Cardiac septum (tissue), 1 donor: ENCODE data around the gene GATB. TPM values are rescaled to one million over a fixed set of nuclear protein-coding genes. Genes with fewer than 3 reads are reported as not detected.

Source experiments
- DNase-seq: peaks from one replicate; pipeline ENCODE4 v3.0.0-alpha.2; 2020; ENCODE audit warnings: low spot score
- intact Hi-C: fragments of 100-400 bp; cut with DNase I; formaldehyde crosslinking; loops from one replicate; pipeline ENCODE4 v1.14.0; 2022
- total RNA-seq: library from RNA; stranded (reverse); fragmentation: NEBNext Ultra II Directional; extraction: Animal tissue kit (Norgen Biotek cat#: 25700); gene quantifications from one replicate; pipeline ENCODE4 v1.2.1, GENCODE V29; 2021
- donor health status: DM: no; HTN: no; CAD: no.

GATB gene
- total RNA-seq, 1 donor from 2014 or later = 75.1 TPM

DNA sequence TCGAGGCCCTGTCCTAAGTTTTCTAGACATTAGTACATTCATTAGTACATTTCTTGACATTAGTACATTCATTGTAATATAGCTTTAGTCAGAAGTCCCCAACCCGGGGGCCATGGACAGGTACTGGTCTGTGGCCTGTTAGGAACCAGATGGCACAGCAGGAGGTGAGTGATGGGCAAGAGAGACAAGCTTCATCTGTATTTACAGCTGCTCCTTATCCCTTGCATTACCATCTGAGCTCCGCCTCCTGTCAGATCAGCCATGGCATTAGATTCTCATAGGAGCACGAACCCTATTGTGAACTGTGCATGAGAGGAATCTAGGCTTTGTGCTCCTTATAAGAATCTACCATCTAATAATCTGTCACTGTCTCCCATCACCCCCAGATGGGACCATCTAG, 48.0 kb downstream of the GATB start:
- no peak for DNase-seq
- intact Hi-C loops = no loop called here

DNA sequence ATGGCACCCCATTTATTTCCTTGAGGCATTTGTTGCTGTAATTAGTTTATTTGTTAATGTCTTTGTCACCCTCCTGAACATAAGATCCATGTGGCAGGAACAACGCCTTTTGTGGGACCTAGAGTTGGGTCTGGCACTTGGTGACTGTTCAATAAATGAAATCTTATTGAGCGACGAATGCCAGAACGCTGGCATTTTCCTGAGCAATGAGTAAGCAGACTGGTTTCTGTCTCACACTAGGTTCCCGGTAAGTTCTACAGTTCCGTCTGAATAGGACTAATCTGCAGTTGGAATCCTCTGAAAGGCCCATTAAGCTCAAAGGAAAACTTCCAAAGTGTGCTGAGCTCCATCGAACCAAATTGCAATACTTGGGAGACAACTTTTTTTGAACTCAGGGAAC, 49.2 kb downstream of the GATB start:
- no peak for DNase-seq
- intact Hi-C loops = no loop called here

DNA sequence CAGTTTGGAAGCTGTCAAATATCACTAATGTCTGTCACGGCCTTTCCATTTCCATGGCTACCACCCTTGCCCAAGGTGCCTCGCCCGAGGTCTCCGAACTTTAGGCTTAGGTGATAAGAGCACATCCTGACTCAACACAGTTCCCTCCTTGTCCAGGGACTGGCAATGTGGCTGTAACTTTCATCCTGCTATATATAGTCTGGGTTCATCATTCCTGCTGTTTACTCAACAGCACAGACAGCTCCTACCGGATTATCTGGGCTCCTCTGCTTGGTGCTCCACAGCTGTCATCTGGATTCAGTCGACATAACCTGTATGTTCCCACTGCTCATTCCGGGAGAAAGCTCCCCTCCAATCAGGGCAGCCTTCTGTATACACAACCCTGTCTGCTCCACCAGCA, 51.2 kb downstream of the GATB start:
- intact Hi-C loops = no loop called here
- DNase-seq = no peak

DNA sequence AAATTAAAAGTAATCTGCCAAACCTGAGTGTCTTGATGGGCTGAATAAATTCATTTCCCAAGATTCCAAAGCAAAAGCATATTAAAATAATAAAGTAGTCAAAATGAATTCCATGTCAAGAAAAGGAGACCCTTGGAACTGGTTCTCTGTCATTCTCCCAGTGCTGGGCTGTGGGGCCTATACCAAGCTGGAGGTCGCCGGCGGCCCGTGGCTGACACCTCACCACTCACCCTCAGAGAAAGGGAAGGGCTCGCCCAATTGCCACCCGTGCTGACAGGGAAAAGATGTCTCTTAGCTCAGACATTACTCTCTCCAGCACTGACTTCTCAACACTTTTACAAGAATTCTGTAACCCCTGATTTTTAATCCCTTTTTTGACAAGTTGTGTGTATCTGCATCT, 51.7 kb downstream of the GATB start:
- no peak for DNase-seq
- intact Hi-C loops = no loop called here

DNA sequence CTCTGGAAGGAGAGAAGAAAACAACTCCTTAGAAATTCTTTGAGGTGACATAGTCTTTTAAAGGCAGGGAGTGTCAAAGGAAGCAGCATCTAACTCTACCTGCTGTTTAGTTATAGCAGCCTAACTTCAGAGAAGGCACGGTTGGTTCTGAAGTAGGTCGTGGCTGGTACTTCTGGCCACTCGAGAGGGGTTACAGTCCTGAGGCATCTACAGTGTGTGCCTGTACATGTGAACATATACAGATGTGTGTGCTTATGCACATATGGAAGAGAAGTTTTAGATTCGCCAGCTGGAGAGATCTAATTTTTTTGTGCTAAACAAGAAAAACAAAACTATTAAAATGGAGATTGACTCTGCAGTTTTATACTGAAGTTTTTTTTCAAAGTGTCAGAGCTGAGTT, 52.7 kb downstream of the GATB start:
- intact Hi-C loops = no loop called here
- DNase-seq = no peak

DNA sequence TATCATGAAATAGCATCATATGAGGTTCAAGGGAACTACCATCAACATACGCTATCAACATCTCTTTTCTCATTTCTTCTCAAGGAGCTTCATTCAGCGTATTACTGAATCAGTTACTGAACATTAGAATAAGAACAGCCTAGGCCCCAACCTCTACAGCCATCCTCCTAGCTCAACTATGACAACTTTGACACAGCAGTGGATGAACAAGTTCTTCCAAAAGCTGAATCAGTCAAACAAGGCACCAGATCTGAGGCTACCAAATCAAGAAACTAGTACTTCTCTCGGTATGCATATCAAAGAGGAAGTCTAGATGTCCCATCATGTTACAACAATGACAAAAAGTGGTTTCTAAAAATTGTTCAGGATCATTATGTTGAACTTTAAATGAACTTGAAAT, 57.4 kb downstream of the GATB start:
- DNase-seq = no peak
- intact Hi-C loops = no loop called here

DNA sequence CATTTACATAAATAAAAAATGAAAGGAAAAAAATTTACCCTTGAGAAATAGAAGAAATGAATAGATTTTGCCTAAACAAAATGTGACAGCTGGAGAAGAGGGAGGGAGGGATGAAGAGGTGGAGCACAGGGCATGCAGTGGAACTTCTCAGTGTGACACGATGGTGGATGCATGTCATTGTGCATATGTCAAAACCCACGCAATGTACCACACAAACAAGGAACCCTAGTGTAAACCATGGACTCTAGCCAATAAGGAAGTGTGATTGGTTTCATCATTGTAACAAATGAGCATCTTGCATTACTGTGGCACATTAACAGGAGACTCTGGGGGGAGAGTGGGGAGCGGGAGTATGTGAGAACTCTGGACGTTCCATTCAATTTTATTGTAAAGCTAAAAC, 58.6 kb downstream of the GATB start:
- DNase-seq = no peak
- intact Hi-C loops = no loop called here

- intact Hi-C loops = no loop called here
- DNase-seq = no peak
Observed at GRCh38 chr4:151700566-151701316, 60.1 kb downstream of the GATB start.

DNA sequence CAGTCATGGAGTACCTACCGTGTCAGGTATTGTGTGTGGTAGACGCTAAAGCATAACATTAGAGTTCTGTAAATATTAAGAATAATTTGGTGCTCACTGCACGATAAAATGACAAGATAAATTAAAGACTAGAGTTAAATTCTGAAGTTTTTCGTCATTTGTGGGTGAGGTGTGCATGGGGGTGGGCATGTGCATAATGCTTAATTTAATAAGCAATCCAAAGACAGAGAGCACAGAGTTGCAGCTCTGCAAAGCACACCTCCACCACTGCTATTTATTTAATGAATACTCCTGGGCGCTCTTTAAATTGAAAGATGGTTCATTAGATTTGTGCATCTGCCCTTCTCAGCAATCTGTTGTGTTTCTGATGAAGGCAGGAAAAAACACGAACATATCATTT, 62.6 kb downstream of the GATB start:
- DNase-seq = no peak
- intact Hi-C loops = no loop called here

DNA sequence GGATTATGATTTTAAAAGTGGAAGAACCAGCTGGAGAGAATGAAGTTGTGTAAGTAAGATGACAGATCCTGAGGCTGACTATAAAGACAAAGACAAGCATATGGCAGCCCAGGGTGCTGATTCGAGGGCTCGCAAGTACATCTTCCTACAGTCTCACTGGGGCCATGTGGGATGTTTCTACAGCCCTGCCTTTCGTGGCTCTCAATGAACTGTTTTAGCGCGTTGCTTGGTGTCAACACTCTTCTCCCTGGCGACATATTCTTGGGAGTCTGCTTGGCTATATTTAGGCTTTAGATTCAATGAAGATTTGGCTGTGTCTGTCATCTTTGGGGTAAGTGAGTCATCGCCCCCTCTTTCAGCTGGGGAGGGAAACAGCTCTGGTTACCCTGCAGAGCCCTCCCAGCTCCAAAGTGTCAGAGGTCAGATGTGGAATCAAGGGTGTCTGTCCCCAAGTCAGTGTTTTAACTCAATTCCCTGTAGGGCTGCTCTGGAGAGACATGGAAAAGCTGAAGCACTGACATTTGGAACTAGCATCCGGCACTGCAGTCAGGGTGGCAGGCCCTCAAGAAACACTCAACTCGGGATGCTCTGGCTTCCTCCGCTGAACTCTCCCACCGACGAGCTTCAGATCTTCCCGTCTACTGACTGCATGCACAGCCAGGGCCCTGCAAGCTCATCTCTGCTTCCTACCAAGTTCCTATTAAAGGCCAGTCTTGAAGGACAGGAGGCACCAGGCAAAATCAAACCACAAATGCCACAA, 65.7 kb downstream of the GATB start:
- intact Hi-C loops = loop anchor here (5.0 kb wide), 1 partner anchor 107 kb away; no protein-coding TSS in a partner anchor
- no peak for DNase-seq

DNA sequence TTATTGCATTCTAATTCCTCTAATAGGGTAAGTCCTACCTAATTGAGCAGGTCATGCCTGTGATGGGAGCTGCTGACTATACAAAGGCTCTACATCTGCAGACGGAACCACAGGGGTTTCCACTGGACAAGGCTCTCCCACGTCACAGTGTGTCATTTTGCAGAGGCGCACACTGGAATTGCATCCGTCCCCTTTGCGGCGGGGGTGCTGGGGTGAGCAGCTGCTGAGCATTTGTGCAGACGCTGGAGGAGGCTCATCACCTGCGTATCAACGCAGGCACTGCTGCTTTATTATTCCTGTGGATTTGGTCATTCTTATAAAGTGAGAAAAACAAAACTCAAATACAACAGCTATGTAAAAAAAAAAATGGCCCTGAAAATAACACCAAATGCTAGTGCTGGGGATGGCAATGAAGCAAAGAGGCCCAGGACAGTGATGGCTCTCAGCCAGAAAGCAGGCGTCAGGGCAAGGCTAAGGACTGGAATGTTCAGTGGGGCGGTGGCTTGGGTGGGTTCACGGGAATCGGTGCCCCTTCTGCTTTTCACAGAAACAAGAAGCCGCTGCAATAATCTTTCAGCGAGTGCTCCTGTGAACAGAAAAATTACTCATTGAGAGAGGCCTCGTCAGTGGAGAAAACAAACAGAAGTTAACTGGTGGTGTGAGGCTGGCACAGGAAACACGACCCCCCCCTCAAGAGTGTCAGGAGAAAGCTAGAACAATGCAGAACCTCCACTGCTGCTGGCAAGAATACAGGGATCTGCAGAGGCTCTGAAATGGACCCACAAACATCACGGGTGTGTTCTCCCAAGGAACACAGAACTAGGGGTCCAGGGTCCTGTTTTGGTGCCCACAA, 67.8 kb downstream of the GATB start:
- intact Hi-C loops = loop anchor here (5.0 kb wide), 1 partner anchor 109 kb away; no protein-coding TSS in a partner anchor
- DNase-seq = no peak

DNA sequence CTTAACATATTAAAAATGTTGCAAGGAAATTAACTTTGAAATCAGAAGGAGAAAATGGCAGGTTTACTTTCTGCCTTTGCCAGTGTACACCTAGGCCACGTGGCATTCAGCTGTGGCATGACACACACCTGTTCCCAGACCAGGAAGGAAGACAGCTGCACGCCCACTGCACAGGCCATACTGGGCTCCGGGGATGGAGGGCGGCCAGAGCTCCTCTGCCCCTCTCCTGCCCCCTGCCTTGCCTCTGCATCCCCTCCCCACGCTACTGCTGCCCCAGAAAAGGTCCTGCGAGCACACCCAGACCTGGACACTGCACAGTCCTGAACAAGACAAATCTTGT, 68.4 kb downstream of the GATB start:
- no peak for DNase-seq

GRCh38 chr4:151691639-151692442, 69.0 kb downstream of the GATB start:
- intact Hi-C loops = loop anchor here (2.0 to 5.0 kb wide), 2 partner anchors 53 to 110 kb away; no protein-coding TSS in a partner anchor
- DNase-seq = no peak

More for the DNA sequence above, 68.4 kb downstream of the GATB start:
- intact Hi-C loops = loop anchor here (5.0 kb wide), 1 partner anchor 110 kb away; no protein-coding TSS in a partner anchor

DNA sequence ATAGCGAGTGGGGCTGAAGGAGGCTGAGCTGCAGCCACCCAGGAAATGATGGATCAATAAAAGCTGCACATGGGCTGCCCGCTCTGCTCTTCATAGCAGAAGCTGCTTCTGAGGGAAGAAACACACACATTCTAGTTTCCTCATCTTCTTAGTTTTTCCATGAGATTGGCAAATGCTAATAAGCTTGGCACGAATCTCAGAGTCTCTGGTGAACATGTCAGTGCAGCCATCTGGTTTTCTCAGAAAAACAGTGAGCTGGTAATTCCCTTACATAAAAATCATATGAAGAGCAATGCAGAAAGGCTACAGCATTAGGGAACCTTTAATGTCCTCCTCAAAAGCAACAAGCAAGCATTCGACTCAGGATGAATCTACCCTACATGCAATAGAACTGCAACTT, 69.9 kb downstream of the GATB start:
- no peak for DNase-seq
- intact Hi-C loops = loop anchor here (2.0 to 5.0 kb wide), 2 partner anchors 54 to 111 kb away; no protein-coding TSS in a partner anchor

DNA sequence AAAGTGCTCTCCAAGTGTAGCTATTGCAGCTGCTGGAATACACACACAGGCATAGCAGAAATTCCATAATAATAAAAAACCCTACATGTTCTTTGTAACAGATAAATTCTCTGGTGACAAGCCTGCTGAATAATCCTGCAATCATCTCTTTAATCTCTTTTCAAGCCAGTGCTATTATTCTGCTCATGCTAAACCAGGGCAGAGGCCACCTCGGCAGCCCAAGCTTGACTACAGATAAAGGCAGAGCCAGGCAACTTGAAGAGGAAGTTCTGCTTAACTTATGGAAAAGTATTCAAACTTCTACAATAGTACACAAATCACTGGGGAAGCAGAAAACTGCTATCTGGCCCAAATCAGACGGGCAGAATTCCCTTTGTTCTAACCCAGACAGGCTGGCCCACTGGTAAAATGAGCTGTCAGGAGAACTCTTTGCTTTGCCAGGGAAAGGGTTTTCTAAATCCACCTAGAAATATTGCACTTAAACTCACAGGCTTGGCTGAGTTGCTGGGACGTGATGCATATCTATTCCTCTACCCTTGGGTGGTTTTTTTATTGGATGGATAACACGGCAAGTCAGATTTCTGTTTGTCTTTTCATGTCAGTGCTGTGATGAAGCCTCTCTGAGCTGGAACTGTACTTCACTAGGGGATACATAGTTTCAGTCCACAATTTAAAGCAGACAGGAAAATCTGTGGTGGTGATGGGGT, 70.5 kb downstream of the GATB start:
- intact Hi-C loops = loop anchor here (2.0 to 5.0 kb wide), 2 partner anchors 54 to 112 kb away; no protein-coding TSS in a partner anchor

DNA sequence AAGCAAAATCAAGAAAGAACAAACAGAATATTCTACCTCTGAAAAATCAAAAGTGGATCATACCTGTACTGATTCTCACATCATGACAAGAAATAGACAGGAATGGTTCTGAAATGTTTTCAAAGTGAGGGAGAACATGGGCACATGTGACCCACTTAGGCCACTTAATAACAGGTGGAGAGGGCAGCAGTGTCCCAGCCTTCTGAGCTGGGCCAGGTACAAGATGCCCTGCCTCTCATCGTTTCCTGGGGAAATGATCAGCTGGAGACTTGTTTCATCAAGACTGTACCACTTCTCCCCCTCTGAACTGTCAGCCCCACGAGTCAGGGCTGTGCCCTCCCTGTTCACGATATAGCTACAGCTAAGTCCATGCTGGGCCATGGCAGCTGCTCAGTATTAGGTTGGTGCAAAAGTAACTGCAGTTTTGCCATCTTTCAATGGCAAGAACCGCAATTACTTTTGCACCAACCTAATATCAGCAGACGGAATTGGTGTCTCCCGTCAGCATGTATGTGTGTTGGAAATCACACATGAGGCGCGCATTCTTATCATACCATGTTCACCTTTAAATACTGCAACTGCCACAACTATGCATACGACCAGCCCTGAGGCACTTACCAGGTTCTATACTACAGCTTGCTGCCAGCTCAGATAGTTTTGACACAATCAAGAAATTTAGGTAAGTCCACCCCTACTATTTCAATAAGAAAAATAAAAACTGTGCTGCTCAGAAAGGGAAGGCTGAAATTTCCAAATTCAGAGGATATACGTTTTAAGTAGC, 71.4 kb downstream of the GATB start:
- DNase-seq = no peak
- intact Hi-C loops = loop anchor here (5.0 kb wide), 2 partner anchors 268 to 348 kb away; no protein-coding TSS in a partner anchor

More for the DNA sequence above, 70.5 kb downstream of the GATB start:
- no peak for DNase-seq

GRCh38 chr4:151688785-151689043, 72.1 kb downstream of the GATB start:
- no peak for DNase-seq
- intact Hi-C loops = loop anchor here (5.0 kb wide), 2 partner anchors 269 to 349 kb away; no protein-coding TSS in a partner anchor
